ENCODE data around the gene OS9. TPM values are rescaled to one million over a fixed set of nuclear protein-coding genes. Genes with fewer than 3 reads are reported as not detected.

Gene OS9
- total and polyA plus RNA-seq, 9 of the 15 experiments (the other 6 are each of a cell fraction or from before 2014, with no cell fraction given), result 4.6 to 105 (median 89.5) TPM

DNA sequence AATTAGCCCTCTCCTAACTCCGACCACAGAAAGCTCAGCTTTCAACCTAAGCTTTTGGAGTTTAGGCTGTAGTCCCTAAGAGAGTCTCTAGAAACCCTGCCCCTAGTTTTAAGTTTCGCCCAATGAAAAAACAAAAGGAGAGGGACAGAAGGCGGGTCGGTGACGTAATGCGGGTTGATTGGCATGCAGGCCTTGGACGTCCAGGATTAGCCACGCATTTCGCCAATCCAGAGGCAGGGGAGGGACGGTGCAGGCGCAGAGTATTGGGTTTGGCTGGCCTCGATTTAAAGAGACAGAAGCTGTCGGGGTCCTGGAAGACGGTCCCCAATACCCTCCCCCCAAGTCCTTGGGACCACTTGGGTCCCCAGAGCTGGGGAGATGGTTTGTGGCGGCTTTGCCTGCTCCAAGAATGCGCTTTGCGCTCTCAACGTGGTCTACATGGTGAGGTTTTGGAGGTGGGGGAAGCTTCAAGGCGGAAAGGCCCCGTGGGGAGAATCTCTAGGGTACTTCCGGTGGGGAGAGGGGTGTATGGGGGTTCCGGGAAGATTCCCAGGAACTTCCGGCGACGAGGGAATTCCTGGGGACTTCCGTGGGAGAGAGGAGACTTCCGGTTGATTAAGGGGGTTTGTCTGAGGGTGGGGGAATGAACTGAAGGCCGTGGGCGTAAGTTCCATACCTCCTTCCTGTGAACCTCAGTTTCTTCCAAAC lies 51.0 kb downstream of the OS9 start, which contains the start of gene TSPAN31 (continued):
- TF ChIP-seq MYBL2 (IDR thresholded peaks at IDR 0.05; ENCODE audit: low read depth) (no peak), MYBL2 (CRISPR knock-in tag; IDR thresholded peaks at IDR 0.05; ENCODE audit: borderline replicate concordance) (no peak), ZNF668 (CRISPR knock-in tag; IDR thresholded peaks at IDR 0.05) (no peak), HMG20A (CRISPR knock-in tag; conservative IDR thresholded peaks at IDR 0.05) (no peak), HDGF (IDR thresholded peaks at IDR 0.05) (no peak), SETDB1 (IDR thresholded peaks at IDR 0.05; ENCODE audit: low read length) (no peak), NCOA2 (IDR thresholded peaks at IDR 0.05; ENCODE audit: partially characterized antibody in 2 of 2) (no peak), KHSRP (IDR thresholded peaks at IDR 0.05) (no peak), NR1H2 (CRISPR knock-in tag; IDR thresholded peaks at IDR 0.05) (no peak), LCOR (CRISPR knock-in tag; IDR thresholded peaks at IDR 0.05) (no peak; the same call in 1 of the 2 replicates), FOXJ3 (CRISPR knock-in tag; IDR thresholded peaks at IDR 0.05) (no peak), SFPQ (IDR thresholded peaks at IDR 0.05; ENCODE audit: low read depth, low read length) (no peak), MEF2D (tag; conservative IDR thresholded peaks at IDR 0.05; ENCODE audit: low read depth) (no peak), MLLT1 (IDR thresholded peaks at IDR 0.05) (0 out of 4 replicates have a peak, but pooled peaks of 1 of the 2 experiments have one; percentile 24), HCFC1 (IDR thresholded peaks at IDR 0.05; ENCODE audit: low read depth, low read length) (no peak; the same call in 1 of the 2 replicates), ZNF174 (CRISPR knock-in tag; IDR thresholded peaks at IDR 0.05) (no peak), TSC22D4 (tag; IDR thresholded peaks at IDR 0.05) (no peak)
- TF ChIP-seq, protein P1, sequence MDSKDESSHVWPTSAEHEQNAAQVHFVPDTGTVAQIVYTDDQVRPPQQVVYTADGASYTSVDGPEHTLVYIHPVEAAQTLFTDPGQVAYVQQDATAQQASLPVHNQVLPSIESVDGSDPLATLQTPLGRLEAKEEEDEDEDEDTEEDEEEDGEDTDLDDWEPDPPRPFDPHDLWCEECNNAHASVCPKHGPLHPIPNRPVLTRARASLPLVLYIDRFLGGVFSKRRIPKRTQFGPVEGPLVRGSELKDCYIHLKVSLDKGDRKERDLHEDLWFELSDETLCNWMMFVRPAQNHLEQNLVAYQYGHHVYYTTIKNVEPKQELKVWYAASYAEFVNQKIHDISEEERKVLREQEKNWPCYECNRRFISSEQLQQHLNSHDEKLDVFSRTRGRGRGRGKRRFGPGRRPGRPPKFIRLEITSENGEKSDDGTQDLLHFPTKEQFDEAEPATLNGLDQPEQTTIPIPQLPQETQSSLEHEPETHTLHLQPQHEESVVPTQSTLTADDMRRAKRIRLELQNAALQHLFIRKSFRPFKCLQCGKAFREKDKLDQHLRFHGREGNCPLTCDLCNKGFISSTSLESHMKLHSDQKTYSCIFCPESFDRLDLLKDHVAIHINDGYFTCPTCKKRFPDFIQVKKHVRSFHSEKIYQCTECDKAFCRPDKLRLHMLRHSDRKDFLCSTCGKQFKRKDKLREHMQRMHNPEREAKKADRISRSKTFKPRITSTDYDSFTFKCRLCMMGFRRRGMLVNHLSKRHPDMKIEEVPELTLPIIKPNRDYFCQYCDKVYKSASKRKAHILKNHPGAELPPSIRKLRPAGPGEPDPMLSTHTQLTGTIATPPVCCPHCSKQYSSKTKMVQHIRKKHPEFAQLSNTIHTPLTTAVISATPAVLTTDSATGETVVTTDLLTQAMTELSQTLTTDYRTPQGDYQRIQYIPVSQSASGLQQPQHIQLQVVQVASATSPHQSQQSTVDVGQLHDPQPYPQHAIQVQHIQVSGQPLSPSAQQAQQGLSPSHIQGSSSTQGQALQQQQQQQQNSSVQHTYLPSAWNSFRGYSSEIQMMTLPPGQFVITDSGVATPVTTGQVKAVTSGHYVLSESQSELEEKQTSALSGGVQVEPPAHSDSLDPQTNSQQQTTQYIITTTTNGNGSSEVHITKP (IDR thresholded peaks at IDR 0.05; ENCODE audit: partially characterized antibody), result no peak
- TF ChIP-seq, protein P2, sequence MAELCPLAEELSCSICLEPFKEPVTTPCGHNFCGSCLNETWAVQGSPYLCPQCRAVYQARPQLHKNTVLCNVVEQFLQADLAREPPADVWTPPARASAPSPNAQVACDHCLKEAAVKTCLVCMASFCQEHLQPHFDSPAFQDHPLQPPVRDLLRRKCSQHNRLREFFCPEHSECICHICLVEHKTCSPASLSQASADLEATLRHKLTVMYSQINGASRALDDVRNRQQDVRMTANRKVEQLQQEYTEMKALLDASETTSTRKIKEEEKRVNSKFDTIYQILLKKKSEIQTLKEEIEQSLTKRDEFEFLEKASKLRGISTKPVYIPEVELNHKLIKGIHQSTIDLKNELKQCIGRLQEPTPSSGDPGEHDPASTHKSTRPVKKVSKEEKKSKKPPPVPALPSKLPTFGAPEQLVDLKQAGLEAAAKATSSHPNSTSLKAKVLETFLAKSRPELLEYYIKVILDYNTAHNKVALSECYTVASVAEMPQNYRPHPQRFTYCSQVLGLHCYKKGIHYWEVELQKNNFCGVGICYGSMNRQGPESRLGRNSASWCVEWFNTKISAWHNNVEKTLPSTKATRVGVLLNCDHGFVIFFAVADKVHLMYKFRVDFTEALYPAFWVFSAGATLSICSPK (IDR thresholded peaks at IDR 0.05; ENCODE audit: borderline replicate concordance), result peak; percentile 41; the same call in 1 of the 2 replicates
